MCF 10A (cell line): ENCODE results near the gene TSGA10IP. TPM values are rescaled to one million over a fixed set of nuclear protein-coding genes. Genes with fewer than 3 reads are reported as not detected.
A peak's percentile ranks its signal among the peaks of the same experiment; 100 is the strongest.

ENCODE experiments used
- BruUV-seq: library from RNA; stranded (reverse); fragments of 400-500 nt; replicated peaks from 2 replicates; lab custom pipeline; 2021; lab: Mats Ljungman, UMichigan
- CTCF ChIA-PET: fragments of 300-600 bp; sonication (Branson Sonifier 250); formaldehyde crosslinking; extraction: SDS; loops from one replicate; lab custom pipeline; 2021; ENCODE audit warnings: antibody characterized with exemption, inconsistent platforms; lab: Yijun Ruan, JAX
- POLR2A ChIA-PET: fragments of 300-600, 350-650 bp; sonication (Branson Sonifier 250); formaldehyde crosslinking; extraction: SDS; loops from one replicate; lab custom pipeline; 2020; ENCODE audit warnings: antibody characterized with exemption, inconsistent platforms; lab: Yijun Ruan, JAX
- DNase-seq: peaks from one replicate; pipeline ENCODE4 v3.0.0-alpha.2; 2018; ENCODE audit not compliant: unreplicated experiment
- H3K27ac Mint-ChIP-seq: one replicate; pipeline ENCODE4 v1.8.0; 2022; ENCODE audit warnings: mild to moderate bottlenecking, low read depth, mixed read lengths; ENCODE audit not compliant: unreplicated experiment
- H3K27me3 Mint-ChIP-seq: one replicate; pipeline ENCODE4 v1.8.0; 2022; ENCODE audit warnings: mixed read lengths; ENCODE audit not compliant: insufficient read depth, unreplicated experiment
- H3K36me3 Mint-ChIP-seq: one replicate; pipeline ENCODE4 v1.8.0; 2022; ENCODE audit warnings: mild to moderate bottlenecking, moderate library complexity, mixed read lengths; ENCODE audit not compliant: insufficient read depth, unreplicated experiment
- H3K4me1 Mint-ChIP-seq: one replicate; pipeline ENCODE4 v1.8.0; 2022; ENCODE audit warnings: mixed read lengths; ENCODE audit not compliant: insufficient read depth, unreplicated experiment
- H3K4me3 Mint-ChIP-seq: one replicate; pipeline ENCODE4 v1.8.0; 2022; ENCODE audit warnings: mild to moderate bottlenecking, moderate library complexity, mixed read lengths; ENCODE audit not compliant: unreplicated experiment
- H3K9me3 Mint-ChIP-seq: one replicate; pipeline ENCODE4 v1.8.0; 2022; ENCODE audit warnings: mixed read lengths; ENCODE audit not compliant: unreplicated experiment
- CTCF ChIP-seq: fragments of 200-600 bp; IDR thresholded peaks from one replicate; pipeline ENCODE4 v1.8.0; 2022; ENCODE audit warnings: antibody characterized with exemption, mild to moderate bottlenecking; ENCODE audit not compliant: unreplicated experiment
- intact Hi-C: fragments of 100-400 bp; cut with micrococcal nuclease; formaldehyde crosslinking; loops from 2 replicates; pipeline ENCODE4 v1.14.1; 2022
- total RNA-seq: library from RNA; stranded (reverse); gene quantifications from 2 replicates; pipeline ENCODE4 v1.2.3, GENCODE V29; 2022

The TSGA10IP gene
- total RNA-seq, 1 experiment from 2014 or later = not detected

GRCh38 chr11:66008095-66008467, 62.8 kb downstream of the TSGA10IP start:
- TF ChIP-seq CTCF = no peak
- ChIA-PET POLR2A (interaction anchor here (0.6 to 2.4 kb wide), 6 partner anchors 14 to 212 kb away, joined by 3 to 16 read pairs (median 4); partner anchors contain the start of genes CCDC85B and SF3B2), CTCF (interaction anchor here (0.6 to 3.5 kb wide), 8 partner anchors 14 to 366 kb away, joined by 3 to 31 read pairs (median 6); no protein-coding TSS in a partner anchor)
- DNase-seq = no peak
- no peak overlapping the region for H3K4me3 Mint-ChIP-seq
- intact Hi-C loops = loop anchor here (10.0 kb wide), 1 partner anchor 47 kb away; the partner anchor contains the start of gene SF3B2
- H3K27me3 Mint-ChIP-seq = no peaks in the 10 kb centered on the region
- H3K9me3 Mint-ChIP-seq = no peaks in the 10 kb centered on the region
- BruUV-seq = no TSS peak
- peaks cover 8% of the 10 kb centered on the region for H3K4me1 Mint-ChIP-seq
- H3K36me3 Mint-ChIP-seq = peaks cover 30% of the 10 kb centered on the region
- H3K27ac Mint-ChIP-seq = no peak overlapping the region

DNA sequence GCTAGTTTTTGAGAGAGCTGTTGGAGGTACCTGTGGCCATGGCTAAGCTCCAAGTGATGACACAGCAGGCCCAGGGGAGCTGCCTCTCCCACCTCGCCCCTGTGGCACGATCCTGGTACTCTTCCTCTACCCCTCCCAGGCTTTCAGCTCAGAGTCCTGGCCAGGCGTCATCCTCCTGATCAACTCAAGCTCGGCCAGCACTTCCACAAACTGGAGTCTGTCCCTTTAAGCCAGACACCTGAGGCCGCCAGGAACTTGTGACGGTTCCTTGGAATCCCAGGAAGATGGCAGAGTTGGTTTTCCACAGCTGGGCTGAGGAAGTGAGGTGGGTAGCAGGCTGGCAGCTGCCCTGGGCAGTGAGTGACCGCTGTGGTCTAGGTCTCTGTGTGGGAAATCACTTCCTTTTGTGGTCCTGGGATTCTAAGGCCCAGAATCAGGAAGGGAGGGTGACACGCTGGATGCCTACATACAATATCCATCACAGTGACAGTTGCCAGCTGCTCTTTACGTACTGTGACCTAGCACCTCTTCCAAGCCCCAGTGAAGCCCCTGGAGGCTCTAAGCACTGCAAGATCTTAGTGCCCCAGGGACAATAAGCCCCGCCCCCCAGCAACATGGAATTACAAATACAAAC, 63.3 kb downstream of the TSGA10IP start:
- Mint-ChIP-seq H3K4me1 (peaks cover 8% of the 10 kb centered on the region), H3K9me3 (no peaks in the 10 kb centered on the region), H3K36me3 (peaks cover 25% of the 10 kb centered on the region), H3K27ac (no peak overlapping the region), H3K4me3 (peak overlapping the region; percentile 35), H3K27me3 (no peaks in the 10 kb centered on the region)
- ChIA-PET POLR2A (interaction anchor here (0.6 to 2.4 kb wide), 8 partner anchors 8 to 413 kb away, joined by 3 to 16 read pairs (median 4); partner anchors contain the start of genes CCDC85B and SF3B2), CTCF (interaction anchor here (0.6 to 3.5 kb wide), 8 partner anchors 14 to 696 kb away, joined by 3 to 31 read pairs (median 4); no protein-coding TSS in a partner anchor)
- intact Hi-C loops = loop anchor here (10.0 kb wide), 1 partner anchor 46 kb away; the partner anchor contains the start of gene SF3B2
- BruUV-seq = no TSS peak
- peak; percentile 49 for DNase-seq
- no peak for TF ChIP-seq CTCF

Other genes starting within 250 kb of the TSGA10IP start
- gene KAT5, start 233.2 kb upstream of the TSGA10IP start, total RNA-seq = 37.6 and 48.1 TPM in 2 replicates
- 27.4 and 35.7 TPM in 2 replicates for gene RNASEH2C, start 224.7 kb upstream of the TSGA10IP start, total RNA-seq
- 12.9 and 14.4 TPM in 2 replicates for gene AP5B1, start 164.5 kb upstream of the TSGA10IP start, total RNA-seq
- gene OVOL1, start 158.4 kb upstream of the TSGA10IP start, total RNA-seq = not detected in 2 replicates
- not detected in 2 replicates for gene SNX32, start 111.5 kb upstream of the TSGA10IP start, total RNA-seq
- 589 and 611 TPM in 2 replicates for gene CFL1, start 87.3 kb upstream of the TSGA10IP start, total RNA-seq
- gene MUS81, start 85.0 kb upstream of the TSGA10IP start, total RNA-seq = 59.0 and 77.6 TPM in 2 replicates
- gene EFEMP2, start 72.7 kb upstream of the TSGA10IP start, total RNA-seq = 2.4 and 3.3 TPM in 2 replicates
- gene CTSW, start 65.6 kb upstream of the TSGA10IP start, total RNA-seq = not detected in 2 replicates
- 79.8 and 80.8 TPM in 2 replicates for gene FIBP, start 57.0 kb upstream of the TSGA10IP start, total RNA-seq
- 16.4 and 20.8 TPM in 2 replicates for gene CCDC85B, start 54.8 kb upstream of the TSGA10IP start, total RNA-seq
- 95.3 and 124 TPM in 2 replicates for gene FOSL1, start 45.1 kb upstream of the TSGA10IP start, total RNA-seq
- gene C11orf68, start 26.4 kb upstream of the TSGA10IP start, total RNA-seq = 48.0 and 49.4 TPM in 2 replicates
- 162 and 167 TPM in 2 replicates for gene DRAP1, start 26.1 kb upstream of the TSGA10IP start, total RNA-seq
- 61.7 and 67.4 TPM in 2 replicates for gene SART1, start 16.3 kb downstream of the TSGA10IP start, total RNA-seq
- gene EIF1AD, start 56.7 kb downstream of the TSGA10IP start, total RNA-seq = 21.7 and 33.5 TPM in 2 replicates
- 154 and 198 TPM in 2 replicates for gene BANF1, start 57.0 kb downstream of the TSGA10IP start, total RNA-seq
- gene CST6, start 66.5 kb downstream of the TSGA10IP start, total RNA-seq = not detected in 2 replicates
- 0.61 and 0.79 TPM in 2 replicates for gene CATSPER1, start 81.0 kb downstream of the TSGA10IP start, total RNA-seq
- not detected in 2 replicates for gene GAL3ST3, start 103.7 kb downstream of the TSGA10IP start, total RNA-seq
- 241 and 317 TPM in 2 replicates for gene SF3B2, start 106.9 kb downstream of the TSGA10IP start, total RNA-seq
- gene PACS1, start 124.8 kb downstream of the TSGA10IP start, total RNA-seq = 32.2 and 33.5 TPM in 2 replicates